Neuron (in vitro differentiated cells): Measurements from ENCODE around the gene NUP210L.

Source experiments
- H2AFZ ChIP-seq: one replicate; pipeline ENCODE4 v1.6.1; 2013; ENCODE audit warnings: low read depth, mild to moderate bottlenecking, inconsistent platforms, low read length, moderate library complexity
- H3K27me3 ChIP-seq: one replicate; pipeline ENCODE4 v1.6.1; 2013; ENCODE audit warnings: low read length; ENCODE audit not compliant: insufficient read depth
- H3K36me3 ChIP-seq: one replicate; pipeline ENCODE4 v1.6.1; 2013; ENCODE audit warnings: low read length; ENCODE audit not compliant: insufficient read depth
- H3K4me1 ChIP-seq: one replicate; pipeline ENCODE4 v1.6.1; 2013; ENCODE audit warnings: low read length; ENCODE audit not compliant: insufficient read depth
- H3K4me3 ChIP-seq: 2 replicates; pipeline ENCODE4 v1.5.1; 2013; ENCODE audit warnings: mild to moderate bottlenecking, low read length, moderate library complexity
- H3K9me3 ChIP-seq: one replicate; pipeline ENCODE4 v1.6.1; 2013; ENCODE audit warnings: low read length

The NUP210L gene

DNA sequence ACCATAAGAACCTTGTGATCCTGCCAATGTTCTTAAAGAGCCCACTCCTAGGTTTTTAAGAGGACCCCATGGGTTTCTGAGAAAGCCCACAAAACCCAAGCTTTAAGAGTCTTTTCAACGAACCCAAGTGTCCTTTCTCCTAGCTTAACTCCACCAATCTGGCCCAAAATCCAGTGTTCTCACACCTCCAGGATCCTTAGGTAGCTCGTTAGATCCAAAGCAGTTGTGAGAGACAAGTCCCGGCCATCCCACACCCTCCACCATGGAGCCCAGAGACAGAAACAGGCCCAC, 210.1 kb downstream of the NUP210L start:
- Histone ChIP-seq H3K36me3 (peaks cover 61% of the 10 kb centered on the region), H3K9me3 (no peaks in the 10 kb centered on the region), H3K4me3 (no peak overlapping the region), H2AFZ (no peak overlapping the region), H3K27me3 (no peaks in the 10 kb centered on the region), H3K4me1 (peaks cover 16% of the 10 kb centered on the region)

DNA sequence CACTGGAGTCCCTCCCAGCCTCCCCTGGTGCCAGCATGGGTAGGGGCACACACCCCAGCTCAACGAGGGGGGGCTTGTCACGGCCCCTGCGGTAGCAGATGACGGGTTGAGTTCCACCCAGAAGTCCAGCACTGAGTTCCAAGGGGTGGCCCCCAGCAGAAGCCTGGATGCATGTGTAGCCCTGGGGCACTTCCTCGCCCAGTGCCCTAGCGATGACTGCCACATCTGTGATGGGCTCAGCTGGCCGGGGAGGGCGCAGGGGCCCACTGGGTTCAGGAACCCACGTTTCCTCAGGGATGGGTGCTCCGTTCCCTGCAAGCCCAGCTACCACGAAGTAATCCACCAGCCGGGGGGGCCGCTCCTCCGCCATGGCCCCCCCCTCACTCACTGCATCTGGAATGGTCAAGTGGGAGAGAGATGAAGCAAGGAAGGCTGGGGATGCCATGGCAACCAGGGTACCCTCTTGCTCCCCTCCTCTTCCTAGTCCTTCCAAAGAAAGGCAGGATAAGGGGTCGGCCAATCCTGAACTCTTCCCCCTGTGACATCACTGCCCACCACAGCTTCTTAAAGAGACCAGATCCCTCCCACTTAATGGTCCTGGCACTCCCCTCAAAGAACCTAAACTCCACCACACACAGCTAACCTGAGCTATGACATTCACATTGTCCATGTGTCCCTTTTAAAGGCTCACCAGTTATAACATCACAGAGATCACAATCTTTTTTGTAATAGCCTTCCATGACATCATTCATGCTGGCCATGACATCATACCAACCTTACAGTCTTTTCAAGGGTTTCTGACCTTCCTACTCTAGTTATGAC, 210.7 kb downstream of the NUP210L start:
- Histone ChIP-seq H3K4me3 (no peak overlapping the region), H3K9me3 (no peaks in the 10 kb centered on the region), H3K27me3 (no peaks in the 10 kb centered on the region), H2AFZ (no peak overlapping the region), H3K4me1 (peaks cover 16% of the 10 kb centered on the region), H3K36me3 (peaks cover 64% of the 10 kb centered on the region)

DNA sequence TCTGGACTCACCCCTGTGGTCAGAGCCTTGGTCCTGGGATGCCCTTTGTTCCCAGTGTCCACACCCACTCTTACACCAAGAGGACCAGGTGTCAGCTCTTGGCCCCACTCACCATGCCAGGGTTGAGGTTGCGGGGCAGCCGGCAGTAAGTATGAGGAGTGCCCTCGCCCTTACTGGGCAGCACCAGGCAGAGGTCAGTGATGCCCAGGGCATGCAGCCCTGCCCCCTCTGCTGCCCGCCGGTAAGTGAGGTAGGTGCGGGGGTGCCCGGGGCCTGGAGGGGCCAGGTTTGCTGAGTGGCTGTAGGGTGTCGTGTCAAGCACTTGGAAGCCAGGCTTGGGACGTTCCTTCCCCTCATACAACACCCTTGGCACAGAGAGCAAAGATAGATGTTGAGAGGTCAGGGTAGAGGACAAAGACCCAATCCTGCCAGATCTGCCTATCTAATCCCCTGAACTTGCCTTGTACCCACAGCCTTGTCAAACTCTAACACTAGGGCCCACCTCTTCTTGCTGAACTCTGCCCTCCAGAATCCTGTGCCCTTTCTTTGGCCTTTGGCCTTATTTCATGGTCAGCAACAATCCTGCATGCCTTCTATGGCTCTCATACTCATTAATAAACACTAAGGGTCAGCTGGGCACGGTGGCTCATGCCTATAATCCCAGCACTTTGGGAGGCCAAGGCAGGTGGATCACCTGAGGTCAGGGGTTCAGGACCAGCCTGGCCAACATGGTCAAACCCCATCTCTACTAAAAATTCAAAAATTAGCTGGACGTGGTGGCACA, 211.9 kb downstream of the NUP210L start:
- no peaks in the 10 kb centered on the region for H3K9me3 ChIP-seq
- H3K4me3 ChIP-seq = no peak overlapping the region
- peaks cover 55% of the 10 kb centered on the region for H3K36me3 ChIP-seq

More for the DNA sequence above, 211.9 kb downstream of the NUP210L start:
- H3K4me1 ChIP-seq = peaks cover 16% of the 10 kb centered on the region
- H2AFZ ChIP-seq = no peak overlapping the region
- H3K27me3 ChIP-seq = no peaks in the 10 kb centered on the region
